Measurements from ENCODE around the gene C19orf67. TPM values are rescaled to one million over a fixed set of nuclear protein-coding genes. Genes with fewer than 3 reads are reported as not detected.
A peak's percentile ranks its signal among the peaks of the same experiment; 100 is the strongest.

Gene C19orf67
- total and polyA plus RNA-seq, 2 donors (not counting 1 experiment from before 2014, with no cell fraction given): 1.2 TPM; not detected in 1

DNA sequence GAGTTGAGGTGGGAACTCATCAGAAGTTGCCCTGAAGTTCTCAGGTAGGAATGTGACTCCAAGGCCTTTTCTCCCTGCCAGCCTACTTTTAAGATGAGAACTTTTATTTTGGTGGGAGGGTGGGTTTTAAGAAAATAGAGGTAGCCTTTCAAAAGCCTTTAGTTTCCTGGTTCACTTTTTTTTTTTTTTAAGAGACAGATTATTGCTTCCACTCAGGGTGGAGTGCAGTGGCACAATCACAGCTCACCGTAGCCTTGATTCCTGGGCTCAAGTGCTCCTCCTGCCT is 3.0 kb downstream of the C19orf67 start:
- H2AFZ ChIP-seq (ENCODE audit: insufficient read depth, low read depth, low read length, poor library complexity, severe bottlenecking): no peak overlapping the region
- H3K9me3 Mint-ChIP-seq (ENCODE audit: insufficient read depth): no peaks in the 10 kb centered on the region
- ChIA-PET CTCF (interaction anchor here (0.6 to 4.2 kb wide), 7 partner anchors 11 to 926 kb away, joined by 3 to 22 read pairs (median 3); partner anchors contain the start of genes ASF1B and MISP3), POLR2A (interaction anchor here (0.7 kb wide), 1 partner anchor 335 kb away, joined by 3 read pairs; no protein-coding TSS in a partner anchor)
- no peaks in the 10 kb centered on the region for H4K20me1 ChIP-seq (ENCODE audit: control insufficient read depth, insufficient read depth, low read length, poor library complexity, severe bottlenecking)
- no peak for DNase-seq
- 100% methylated on average over 1 of the region's 1 CpG for WGBS (ENCODE audit: insufficient coverage)
- no peak for ATAC-seq (ENCODE audit: low read depth)
- no peak overlapping the region for H3K4me3 ChIP-seq (ENCODE audit: control extremely low read depth in 1 of 5, extremely low read depth in 1 of 5, insufficient read depth in 1 of 5, low read depth in 2 of 5, low read length in 4 of 5)
- peak overlapping the region; percentile 99 for H3K4me2 ChIP-seq (replicated peaks; ENCODE audit: low read depth, low read length, poor library complexity, severe bottlenecking)
- no peak overlapping the region for H3K27ac ChIP-seq (ENCODE audit: low read length in 2 of 2)
- H3K9ac ChIP-seq (ENCODE audit: low read length): no peak overlapping the region
- peaks cover 12% of the 10 kb centered on the region for H3K4me1 Mint-ChIP-seq
- H3K9me3 ChIP-seq (ENCODE audit: control extremely low read depth in 1 of 3, control insufficient read depth in 2 of 3, insufficient read depth in 1 of 3, low read length in 2 of 3): no peaks in the 10 kb centered on the region
- TF ChIP-seq, protein P1, sequence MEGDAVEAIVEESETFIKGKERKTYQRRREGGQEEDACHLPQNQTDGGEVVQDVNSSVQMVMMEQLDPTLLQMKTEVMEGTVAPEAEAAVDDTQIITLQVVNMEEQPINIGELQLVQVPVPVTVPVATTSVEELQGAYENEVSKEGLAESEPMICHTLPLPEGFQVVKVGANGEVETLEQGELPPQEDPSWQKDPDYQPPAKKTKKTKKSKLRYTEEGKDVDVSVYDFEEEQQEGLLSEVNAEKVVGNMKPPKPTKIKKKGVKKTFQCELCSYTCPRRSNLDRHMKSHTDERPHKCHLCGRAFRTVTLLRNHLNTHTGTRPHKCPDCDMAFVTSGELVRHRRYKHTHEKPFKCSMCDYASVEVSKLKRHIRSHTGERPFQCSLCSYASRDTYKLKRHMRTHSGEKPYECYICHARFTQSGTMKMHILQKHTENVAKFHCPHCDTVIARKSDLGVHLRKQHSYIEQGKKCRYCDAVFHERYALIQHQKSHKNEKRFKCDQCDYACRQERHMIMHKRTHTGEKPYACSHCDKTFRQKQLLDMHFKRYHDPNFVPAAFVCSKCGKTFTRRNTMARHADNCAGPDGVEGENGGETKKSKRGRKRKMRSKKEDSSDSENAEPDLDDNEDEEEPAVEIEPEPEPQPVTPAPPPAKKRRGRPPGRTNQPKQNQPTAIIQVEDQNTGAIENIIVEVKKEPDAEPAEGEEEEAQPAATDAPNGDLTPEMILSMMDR (IDR thresholded peaks at IDR 0.05): no peak
- no peak for TF ChIP-seq EZH2 (IDR thresholded peaks at IDR 0.05; ENCODE audit: borderline replicate concordance, insufficient read depth, low read depth, low read length, poor library complexity, severe bottlenecking)
- H3K4me1 ChIP-seq (ENCODE audit: control insufficient read depth in 2 of 2, insufficient read depth in 2 of 2, low read length in 2 of 2): peaks cover 14 to 18% of the 10 kb centered on the region in 2 donors
- no peak overlapping the region for H3K27ac Mint-ChIP-seq
- H3K4me3 Mint-ChIP-seq: peak overlapping the region; percentile 96
- no peaks in the 10 kb centered on the region for H3K27me3 ChIP-seq (replicated peaks in 1 of 4; ENCODE audit: control extremely low read depth in 1 of 4, control insufficient read depth in 3 of 4, insufficient read depth in 4 of 4, low read length in 3 of 4)
- H3K27me3 Mint-ChIP-seq: no peaks in the 10 kb centered on the region
- intact Hi-C loops (cut with micrococcal nuclease): loop anchor here (5.0 kb wide), 1 partner anchor 335 kb away; the partner anchor contains the start of gene DDX39A
- no peaks in the 10 kb centered on the region for H3K36me3 ChIP-seq (replicated peaks in 1 of 2; ENCODE audit: control extremely low read depth in 1 of 2, control insufficient read depth in 1 of 2, extremely low read depth in 1 of 2, insufficient read depth in 2 of 2, low read length in 1 of 2)
- H3K79me2 ChIP-seq (ENCODE audit: control insufficient read depth, insufficient read depth, low read length): peaks cover 4% of the 10 kb centered on the region

Data from B cell (primary cell).